HG03469 (cell line): Measurements from ENCODE around the gene CPSF4L.

ENCODE experiments used
- ATAC-seq: cut with Tn5 transposase; IDR thresholded peaks from one replicate; pipeline ENCODE4 v1.9.1; 2021; ENCODE audit warnings: mild to moderate bottlenecking, moderate library complexity, moderate number of reproducible peaks; ENCODE audit not compliant: unreplicated experiment

CPSF4L gene

DNA sequence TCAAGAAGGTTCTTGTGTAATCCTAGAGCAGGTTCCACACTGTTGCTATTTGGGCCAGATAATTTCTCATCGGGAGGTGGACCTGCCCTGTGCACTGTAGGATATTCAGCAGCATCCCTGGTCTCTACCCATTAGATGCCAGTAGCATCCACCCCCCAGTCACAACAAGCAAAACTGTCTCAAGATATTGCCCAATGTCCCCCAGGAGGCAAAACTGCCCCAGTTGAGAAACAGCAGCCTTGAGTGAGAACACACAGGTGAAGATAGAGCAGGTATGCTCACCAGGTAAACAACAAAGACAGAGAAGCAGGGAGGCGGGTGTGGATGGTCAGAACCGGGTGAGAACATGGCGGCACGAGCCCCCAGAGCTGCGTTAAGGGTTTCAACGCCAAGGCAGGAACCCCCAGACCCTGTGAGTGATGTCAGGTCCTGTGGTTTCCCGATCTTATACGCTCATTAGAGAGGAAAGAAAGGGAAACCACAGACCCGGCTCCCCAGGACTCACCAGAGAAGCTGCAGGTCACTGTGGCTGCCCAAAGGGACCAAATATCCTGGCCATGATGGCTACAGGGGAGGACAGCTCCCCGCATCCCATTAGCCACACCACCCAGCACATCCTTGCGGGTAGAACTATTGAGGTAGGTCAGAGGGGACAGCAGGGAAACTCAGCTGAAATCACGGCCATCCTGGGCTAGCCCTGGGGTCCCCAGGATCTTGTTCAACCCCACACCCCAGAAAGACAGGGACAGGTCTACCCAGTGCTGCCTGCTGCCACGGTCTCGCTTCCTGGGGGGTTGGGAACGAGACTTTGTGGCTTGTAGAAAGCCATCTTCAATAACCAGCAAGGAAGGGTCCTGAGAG is 28.9 kb upstream of the CPSF4L start:
- ATAC-seq, result peak; percentile 26

DNA sequence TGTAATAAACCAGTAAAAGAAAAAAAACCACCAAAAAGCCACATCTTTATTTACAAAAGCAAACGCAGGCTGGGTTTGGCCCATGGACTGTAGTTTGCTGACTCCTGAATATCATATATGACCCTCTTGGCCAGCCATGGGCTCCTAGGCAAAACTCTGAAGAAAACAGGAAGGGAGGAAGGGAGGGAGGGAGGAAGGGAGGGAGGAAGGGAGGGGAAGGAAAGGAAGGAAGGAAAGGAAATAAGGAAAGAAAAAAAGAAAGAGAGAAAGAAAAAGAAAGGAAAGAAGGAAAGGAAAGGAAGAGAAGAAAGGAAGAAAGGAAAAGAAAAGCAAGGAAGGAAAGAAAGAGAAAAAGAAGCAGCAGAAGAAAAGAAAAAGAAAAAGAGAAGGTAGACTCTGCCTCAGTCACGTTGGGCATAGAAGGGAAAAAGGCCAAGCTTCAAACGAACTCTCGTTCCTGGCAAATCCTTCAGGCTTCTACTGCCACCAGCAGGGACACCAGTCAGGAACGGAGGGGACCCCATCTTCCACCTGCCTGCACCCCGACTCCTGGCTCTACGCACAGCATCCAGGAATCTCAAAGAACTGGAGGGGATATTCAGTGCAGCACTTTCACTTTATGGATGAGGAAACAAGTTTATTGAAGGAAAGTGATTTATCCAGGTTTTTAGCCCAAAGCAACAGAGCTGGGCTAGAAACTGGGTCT is 28.0 kb upstream of the CPSF4L start:
- ATAC-seq, result no peak

DNA sequence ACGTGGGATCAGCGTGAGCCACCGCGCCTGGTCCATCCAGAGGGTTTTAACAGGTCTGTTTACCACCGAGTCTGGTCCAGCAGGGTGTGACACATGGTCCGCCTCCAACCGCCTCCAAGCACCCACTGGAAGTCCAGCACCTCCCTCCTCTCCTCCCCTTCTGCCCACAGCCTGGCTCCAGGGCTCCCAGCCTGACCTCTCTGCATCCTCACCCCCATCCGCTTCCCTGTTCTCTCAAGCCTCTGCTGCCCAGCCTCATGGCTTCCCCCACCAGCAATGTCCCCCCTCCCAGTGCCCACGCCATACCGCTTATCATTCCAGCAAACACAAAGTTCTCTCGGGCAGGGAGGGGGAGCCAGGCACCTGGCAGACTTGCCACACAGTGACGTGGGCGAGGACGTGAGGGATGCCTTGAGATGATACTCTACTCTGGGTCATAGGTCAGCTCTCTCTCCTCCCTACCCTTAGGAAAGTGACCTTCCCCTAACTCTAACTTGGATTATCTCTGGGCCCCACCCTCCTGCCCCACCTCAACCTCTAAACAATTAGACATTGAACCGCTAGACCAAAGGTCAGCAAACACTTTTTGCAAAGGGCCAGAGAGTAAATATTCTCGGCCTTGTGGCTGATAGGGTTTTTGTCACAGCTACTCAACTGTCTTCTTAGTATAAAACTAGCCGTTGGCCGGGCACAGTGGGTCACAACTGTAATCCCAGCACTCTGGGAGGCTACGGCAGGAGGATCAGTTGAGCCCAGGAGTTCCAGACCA is 27.0 kb upstream of the CPSF4L start:
- ATAC-seq, result no peak

DNA sequence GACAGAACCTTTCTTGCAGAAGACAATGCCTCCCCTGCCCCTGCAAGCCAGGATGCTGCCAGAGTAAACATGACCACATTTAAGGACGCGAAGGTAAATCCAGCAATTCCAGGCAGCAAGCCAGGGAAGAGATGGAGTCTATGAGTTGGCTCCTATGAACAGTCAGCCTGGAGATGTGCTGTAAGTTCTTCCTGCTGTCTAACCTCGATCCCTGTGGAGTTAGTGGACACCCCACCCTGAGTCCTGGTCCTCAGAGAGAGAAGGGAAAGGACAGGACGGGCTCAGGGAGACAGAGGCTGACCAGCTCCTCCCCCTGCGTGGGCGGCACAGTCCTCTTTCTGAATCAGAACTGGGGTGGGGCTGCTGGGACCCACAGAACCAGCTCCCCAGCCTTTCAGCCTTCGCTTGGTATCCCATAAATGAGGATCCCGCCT is 25.2 kb upstream of the CPSF4L start:
- no peak for ATAC-seq

DNA sequence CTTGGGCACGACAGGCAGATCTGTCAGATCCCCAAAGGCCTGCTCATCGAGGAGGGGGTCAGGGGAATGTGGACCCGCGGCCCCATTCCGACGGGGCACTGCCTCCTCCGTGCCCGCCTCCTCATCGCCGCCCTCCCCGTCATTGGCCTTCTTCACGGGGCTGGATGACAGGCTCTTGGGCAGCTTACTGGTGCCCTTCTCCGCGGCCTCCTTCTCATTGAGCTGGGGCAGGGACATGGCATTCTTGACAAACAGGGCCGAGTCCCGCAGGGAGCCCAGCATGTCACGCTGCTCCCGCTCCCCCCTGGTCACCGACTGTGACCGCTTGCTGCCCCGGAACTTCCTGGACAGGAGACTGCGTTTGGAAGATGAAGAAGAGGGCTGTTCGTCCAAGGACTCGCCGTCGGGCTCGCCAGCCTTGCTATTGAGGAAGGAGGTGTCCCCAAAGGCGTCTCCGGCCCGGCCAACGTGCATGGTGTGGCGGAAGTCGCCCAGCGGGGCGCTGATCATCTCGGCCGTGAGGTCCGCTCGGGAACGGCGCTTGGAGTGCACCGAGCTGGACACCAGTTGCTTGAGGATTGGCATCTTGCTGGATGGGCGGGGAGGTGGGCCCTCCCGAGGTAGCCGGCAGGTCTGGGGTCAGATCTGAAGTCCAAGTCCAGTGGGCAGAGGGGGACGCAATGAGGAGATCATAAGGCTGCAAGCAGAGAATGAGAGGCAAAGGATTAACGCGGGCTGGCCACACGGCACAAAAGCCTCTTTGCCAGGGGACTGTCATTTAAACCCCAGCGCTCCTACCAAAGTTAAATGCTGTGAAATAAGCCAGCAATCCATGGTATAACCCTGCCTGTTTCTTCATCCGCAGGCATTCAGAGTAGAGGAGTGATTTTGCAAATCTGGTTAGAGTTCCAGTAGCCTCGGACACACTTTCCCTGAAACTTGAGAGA is 24.5 kb upstream of the CPSF4L start:
- no peak for ATAC-seq

DNA sequence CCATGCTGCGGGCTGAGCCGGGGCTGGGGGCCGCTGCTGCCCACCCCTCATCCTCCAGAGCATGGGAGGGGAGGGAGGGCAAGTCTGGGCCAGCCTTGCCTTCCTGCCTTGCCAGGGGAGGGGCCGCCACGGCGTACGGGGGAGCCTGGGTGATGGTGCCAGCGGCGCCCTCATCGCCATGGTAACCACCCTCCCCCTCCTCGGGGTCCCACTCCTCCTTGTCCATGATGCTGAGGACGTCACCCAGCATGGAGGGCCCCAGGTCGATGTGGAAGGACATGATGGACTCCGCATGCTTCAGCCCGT is 23.9 kb upstream of the CPSF4L start:
- no peak for ATAC-seq

DNA sequence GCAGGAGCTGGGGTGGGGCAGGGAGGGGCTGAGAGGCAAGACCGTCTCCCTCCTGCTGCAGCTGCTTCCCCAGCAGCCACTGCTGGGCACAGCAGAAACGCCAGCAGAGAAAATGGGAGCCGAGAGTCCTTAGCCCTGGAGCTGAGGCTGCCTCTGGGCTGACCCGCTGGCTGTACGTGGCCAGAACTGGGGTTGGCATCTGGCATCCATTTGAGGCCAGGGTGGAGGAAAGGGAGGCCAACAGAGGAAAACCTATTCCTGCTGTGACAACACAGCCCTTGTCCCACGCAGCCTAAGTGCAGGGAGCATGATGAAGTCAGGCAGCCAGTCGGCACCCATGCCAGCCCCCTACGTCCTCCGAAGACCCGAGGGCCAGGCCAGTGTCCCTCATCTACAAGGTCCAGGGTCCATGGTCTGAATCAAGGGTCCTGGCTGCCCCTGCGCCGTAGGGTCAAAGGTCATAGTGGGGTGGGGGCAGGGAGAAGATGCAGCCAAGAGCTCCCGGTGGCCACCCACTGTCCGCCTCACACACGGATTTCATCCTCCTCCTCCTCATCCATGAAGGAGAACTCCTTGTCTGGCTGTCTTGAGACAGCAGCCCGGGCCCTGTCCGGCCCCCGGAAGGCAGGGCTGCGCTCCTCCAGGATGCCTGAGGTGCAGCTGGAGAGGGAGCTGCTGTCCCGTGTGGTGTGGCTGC is 23.4 kb upstream of the CPSF4L start:
- no peak for ATAC-seq

DNA sequence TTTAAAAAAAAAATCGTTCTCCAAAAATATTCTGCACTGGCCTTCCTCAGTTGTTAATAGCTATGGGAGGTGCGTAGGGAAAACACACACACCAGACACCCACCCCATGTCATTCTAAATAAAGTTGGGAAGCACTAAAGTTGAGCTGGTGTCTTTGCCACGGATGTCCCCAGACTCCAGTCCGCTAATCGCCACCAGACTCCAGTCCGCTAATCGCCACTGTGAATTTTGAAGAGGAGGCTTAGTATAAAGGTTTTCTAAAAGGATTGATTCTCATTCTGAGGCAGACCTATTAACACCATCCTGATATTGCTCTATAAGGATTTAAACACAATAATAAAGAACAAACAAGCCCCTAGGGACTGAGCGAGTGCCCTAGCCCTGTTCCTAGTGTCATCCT is 22.7 kb upstream of the CPSF4L start:
- ATAC-seq, result no peak

DNA sequence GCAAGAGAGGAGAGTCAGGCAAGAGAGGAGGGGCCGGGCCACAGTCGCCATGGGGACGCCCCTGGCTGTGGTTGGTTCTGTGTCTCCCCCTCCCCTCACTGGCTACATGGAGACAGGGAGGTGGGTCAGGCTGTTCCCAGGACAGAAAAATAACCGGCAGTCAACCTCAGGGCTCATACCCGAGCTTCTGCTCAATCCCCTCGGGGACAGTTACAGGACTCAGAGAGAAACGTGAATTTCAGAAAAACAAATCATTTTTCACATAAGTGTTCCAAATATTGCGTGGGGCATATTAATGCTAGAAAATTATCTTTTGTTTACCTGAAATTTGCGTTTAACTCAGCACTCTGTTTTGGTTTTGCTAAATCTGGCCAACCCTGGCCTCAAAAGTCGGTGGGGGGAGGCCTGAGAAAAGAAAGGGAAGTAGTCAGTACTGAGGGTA is 22.2 kb upstream of the CPSF4L start:
- ATAC-seq, result no peak

DNA sequence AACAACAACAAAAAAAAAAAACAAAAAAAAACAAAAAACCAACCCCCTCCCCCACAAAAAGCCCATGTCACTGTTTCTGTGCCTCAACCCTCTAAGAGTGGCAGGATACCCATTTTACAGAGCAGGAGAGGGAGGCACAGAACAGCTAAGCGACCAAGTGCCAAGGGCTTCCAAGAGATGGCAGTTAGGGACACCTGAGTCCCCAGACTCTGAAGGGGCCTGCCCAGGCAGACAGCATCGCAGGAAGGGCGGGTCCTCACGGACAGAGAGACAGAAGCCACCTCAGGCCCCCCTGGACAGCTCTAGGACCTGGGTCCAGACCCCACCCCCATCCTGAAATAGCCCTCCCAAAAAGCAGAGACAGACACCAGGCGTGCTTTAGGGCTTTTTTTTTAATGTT is 21.6 kb upstream of the CPSF4L start:
- ATAC-seq, result no peak

DNA sequence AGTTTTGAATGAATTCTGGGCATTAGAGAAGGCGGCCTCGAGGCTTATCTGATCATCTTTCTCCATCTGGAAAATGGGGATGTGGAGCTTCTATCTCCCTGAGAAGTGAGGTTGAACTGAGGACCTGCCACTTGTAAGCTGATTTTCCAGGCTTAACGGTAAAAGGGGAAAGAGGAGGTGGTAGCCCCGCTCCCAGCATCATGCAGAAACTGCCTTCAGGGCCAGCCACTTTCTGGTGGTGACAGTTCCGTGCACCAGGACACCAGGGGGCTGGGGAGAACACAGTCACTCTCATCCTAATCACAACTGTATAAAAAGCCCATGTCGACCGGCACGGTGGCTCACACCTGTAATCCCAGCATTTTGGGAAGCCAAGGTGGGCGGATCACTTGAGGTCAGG is 20.9 kb upstream of the CPSF4L start:
- ATAC-seq, result no peak

DNA sequence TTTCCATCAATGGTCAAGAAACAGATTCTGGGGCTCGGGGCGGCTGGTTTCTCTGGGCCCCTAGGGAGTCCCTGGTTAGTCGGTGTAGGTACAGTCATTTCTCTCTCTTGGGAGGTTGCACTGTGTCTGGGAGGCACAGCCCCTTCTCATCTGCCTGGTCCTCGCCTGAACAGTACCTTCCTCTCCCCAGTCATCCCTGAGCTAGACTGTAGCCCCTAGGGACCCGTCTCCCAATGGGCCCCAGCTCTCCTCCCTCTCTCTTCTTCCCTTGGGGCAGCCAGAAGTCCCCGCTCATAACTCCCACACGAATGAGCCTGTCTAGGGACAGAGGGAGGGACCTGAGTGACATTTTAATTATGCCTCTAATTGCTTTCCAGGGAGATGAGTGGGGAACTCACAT is 20.2 kb upstream of the CPSF4L start:
- peak; percentile 75 for ATAC-seq

DNA sequence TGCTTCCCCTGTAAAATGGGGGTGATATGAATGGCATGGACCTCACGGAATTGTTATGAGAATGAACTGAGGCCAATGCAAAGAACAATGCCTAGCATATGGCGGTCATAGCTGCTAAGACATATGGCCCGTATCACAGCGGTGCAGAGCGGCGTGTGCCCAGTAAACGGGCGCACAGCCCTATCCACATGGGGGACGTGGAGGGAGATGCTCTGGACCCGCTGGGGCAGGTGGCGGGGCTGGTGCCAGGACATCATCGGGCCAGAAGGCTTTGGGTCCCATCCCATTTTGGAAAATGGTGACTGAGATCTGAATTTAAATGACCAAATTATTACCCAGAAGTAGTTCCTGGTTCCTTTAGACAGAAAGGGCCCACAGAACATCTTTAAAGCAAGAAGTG is 18.5 kb upstream of the CPSF4L start:
- ATAC-seq, result no peak

DNA sequence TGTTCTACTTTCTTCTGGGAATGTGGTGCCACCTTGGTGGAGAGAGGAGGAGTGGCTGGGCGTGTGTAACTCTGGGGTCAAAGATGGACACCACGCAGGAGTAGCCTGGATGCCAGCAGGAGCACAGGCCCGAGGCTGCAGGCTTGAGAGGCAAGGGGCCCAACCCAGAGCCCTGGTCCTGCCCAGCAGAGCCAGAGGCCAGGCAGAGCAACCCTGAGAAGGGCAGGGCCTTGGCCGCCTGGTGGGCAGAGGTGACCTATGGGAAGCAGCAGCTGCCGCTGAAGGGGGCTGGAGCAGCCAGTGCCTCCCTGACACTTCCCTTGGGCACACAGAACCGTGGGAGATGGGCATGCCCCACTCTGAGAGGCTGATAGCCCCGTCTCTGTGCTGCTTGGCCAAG is 18.0 kb upstream of the CPSF4L start:
- no peak for ATAC-seq

DNA sequence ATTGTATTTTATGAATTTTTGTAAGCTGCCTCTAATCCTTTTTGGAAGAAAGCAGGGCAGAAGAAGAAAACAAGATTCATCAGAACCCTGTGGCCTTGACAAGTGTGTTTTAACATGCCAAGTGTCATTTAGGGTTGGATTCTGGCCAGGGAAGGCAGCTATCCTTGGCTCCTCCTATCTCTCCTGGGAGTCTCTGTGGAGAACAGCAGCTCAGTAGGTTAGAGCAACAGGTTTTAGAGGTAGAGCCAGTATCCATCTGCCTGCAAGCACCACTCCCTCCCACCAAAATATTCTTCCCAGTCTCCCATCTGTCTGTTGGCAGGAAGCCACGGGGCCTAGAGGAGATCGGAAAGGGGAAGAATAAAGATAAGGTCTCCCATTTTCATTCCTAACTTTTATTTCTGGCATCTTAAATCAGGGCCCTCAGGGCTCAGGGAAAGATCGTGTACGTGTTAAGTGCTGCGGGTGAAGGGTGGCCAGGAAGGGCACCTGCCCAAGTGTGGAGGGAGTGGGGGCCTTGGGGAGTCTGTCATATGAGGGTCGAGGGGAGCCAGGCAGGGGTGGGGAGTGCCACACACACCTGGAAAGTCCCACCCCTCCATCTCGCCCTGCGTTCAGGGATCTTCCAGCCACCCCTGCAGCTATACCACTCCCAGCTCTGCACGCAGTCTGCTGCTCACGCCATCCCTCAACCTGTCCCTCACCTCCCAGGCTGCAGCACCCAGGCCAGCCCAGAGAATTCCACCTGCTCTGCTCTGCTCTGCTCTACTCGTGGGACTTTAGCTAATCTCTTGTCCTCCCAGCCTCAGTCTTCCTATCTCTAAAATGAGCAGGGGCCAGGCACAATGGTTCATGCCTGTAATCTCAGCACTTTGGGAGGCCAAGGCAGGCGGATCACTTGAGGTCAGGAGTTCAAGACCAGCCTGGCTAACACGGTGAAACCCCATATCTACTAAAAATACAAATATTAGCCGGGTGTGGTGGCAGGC is 17.1 kb upstream of the CPSF4L start:
- ATAC-seq, result no peak

DNA sequence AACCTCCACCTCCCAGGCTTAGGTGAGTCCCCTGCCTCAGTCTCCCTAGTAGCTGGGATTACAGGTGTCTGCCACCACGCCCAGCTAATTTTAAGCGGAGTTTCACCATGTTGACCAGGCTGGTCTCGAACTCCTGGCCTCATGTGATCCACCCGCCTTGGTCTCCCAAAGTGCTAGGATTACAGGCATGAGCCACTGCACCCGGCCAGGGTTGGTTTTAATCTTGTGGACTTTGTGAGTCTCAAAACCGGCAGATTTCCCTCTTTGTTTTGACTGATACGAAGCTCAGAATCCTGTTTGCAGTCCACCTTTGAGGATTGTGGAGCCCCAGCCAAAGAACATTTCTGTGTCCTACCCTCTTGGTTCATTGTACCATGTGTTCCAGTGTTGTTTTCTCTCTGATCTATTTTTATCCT is 16.4 kb upstream of the CPSF4L start:
- no peak for ATAC-seq

DNA sequence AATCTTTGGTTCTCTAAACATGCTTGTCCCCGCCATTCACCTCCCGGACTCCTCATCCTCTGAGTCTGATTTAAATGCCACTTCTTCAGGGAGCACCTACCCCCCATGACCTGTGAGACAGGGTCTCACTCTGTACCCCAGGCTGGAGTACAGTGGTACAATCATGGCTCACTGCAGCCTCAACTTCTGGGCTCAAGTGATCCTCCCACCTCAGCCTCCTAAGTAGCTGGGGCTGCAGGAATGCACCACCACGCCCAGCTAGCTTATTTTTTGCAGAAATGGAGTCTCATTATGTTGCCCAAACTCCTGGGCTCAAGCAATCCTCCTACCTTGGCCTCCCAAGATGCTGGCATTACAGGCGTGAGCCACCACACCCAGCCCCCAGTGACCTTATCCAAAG is 12.8 kb upstream of the CPSF4L start:
- ATAC-seq, result no peak

DNA sequence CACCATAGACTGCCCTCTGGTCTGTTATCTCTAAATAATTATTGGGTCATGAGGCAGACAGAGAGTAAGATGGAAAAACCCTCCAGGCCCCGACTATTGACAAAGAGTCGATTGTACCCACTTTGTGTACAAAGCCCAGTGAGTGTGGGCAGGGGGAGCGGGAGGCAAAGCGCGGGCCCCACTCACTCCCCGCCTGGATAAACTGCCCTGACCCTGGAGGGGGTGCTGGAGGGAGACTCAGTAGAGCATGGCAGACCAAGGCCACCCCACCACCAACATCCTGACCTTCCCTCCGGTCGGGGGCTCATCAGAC is 11.2 kb upstream of the CPSF4L start:
- ATAC-seq, result no peak

DNA sequence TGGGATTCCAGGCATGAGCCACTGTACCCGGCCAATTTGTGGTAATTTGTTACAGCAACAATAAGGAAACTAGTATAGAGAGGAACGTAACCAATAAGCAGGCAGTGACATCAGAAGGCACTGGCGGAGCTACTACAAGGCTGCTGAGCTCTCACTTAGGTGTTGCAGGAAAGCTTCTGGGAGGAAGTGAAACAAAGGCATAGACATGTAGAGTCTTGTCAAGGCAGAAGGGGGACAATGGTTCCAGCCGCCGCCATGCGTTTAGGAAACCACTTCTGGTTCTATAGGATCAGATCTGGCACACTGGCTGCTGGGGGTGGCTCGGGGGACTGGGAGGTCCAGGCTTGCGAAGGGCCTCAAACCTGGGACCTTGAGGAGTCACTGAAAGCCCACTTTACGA is 9.4 kb upstream of the CPSF4L start:
- peak; percentile 98 for ATAC-seq
